Measurements from ENCODE around the gene PAX5.

Gene PAX5

DNA sequence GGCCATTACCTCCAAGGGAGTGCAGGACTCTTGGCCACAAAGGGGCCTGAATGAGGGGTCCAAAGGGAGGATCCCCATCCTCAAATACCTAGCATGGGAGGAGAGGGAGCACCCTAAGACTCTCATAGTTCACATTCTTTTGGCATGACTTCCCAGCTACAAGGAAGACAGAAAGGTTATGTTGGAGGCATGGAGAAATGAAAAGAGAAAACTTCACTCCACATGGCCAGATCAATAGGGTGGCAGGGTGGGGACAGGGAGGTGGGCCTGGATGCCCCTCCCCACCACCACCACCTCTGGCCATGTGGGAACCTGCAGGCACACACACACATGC lies 97.6 kb downstream of the PAX5 start:
- no peak for DNase-seq
- Histone ChIP-seq H3K79me2 (ENCODE audit: low read length) (no peaks in the 10 kb centered on the region), H3K27me3 (replicated peaks; ENCODE audit: insufficient read depth, low read length) (no peaks in the 10 kb centered on the region; the same call in 1 of the 2 replicates), H2AFZ (ENCODE audit: low read length) (no peak overlapping the region), H3K9me3 (replicated peaks; ENCODE audit: insufficient read depth, low read length) (no peaks in the 10 kb centered on the region), H3F3A (ENCODE audit: insufficient read depth, low read length) (no peaks in the 10 kb centered on the region), H3K4me3 (ENCODE audit: low read length) (no peak overlapping the region), H4K20me1 (ENCODE audit: insufficient read depth, low read length) (no peaks in the 10 kb centered on the region), H3K4me1 (ENCODE audit: low read length) (no peaks in the 10 kb centered on the region), H3K27ac (ENCODE audit: low read length) (no peak overlapping the region), H3K9ac (ENCODE audit: low read length) (no peak overlapping the region), H3K36me3 (replicated peaks; ENCODE audit: insufficient read depth, low read length) (no peaks in the 10 kb centered on the region), H3K4me2 (ENCODE audit: low read depth, low read length) (no peak overlapping the region), H3K9me2 (replicated peaks; ENCODE audit: insufficient read depth, low read length) (no peaks in the 10 kb centered on the region)
- no peak for TF ChIP-seq EZH2phosphoT487 (IDR thresholded peaks at IDR 0.05; ENCODE audit: low read length)
- TF ChIP-seq EZH2 (optimal IDR thresholded peaks at IDR 0.05; ENCODE audit: low read depth, low read length) = no peak
- TF ChIP-seq, protein P1, sequence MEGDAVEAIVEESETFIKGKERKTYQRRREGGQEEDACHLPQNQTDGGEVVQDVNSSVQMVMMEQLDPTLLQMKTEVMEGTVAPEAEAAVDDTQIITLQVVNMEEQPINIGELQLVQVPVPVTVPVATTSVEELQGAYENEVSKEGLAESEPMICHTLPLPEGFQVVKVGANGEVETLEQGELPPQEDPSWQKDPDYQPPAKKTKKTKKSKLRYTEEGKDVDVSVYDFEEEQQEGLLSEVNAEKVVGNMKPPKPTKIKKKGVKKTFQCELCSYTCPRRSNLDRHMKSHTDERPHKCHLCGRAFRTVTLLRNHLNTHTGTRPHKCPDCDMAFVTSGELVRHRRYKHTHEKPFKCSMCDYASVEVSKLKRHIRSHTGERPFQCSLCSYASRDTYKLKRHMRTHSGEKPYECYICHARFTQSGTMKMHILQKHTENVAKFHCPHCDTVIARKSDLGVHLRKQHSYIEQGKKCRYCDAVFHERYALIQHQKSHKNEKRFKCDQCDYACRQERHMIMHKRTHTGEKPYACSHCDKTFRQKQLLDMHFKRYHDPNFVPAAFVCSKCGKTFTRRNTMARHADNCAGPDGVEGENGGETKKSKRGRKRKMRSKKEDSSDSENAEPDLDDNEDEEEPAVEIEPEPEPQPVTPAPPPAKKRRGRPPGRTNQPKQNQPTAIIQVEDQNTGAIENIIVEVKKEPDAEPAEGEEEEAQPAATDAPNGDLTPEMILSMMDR (IDR thresholded peaks at IDR 0.05; ENCODE audit: low read length) = no peak

DNA sequence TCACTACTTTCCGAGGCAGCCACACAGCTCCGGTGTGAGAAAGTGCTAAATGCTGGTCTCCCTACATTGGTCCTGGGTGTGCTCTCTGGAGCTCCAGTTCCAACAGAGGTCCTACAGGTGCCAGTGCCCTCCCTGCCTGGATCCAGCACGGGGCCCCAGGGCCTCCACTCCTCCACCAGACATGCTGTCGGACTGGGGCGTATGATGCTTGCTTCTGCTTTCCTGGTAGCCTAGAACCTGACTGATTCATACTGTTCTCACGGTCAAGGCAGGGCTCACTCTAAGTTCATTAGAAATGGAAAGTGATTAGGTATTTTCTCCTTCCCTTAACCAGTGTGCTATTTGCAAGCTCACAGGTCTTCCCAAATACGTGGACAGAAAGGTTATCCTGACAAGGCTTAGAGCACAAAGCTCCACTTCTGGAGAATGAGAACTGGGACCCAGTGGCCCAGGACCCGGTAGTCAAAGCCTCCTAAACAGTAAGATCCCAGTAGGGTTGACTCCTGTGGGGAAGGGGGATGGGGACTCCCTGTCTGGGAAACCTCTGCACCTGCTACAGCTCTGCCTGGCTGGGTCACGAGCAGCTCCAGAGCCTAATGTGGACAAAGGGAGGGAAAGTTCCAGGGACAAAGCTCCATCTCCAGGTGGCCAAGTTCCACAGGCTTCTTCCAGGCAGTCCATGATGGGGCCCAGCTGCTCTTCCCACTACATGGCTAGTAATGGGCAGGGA lies 98.1 kb downstream of the PAX5 start:
- Histone ChIP-seq H3K9me3 (replicated peaks; ENCODE audit: insufficient read depth, low read length) (no peaks in the 10 kb centered on the region), H3K4me3 (ENCODE audit: low read length) (no peak overlapping the region), H4K20me1 (ENCODE audit: insufficient read depth, low read length) (no peaks in the 10 kb centered on the region), H3K27ac (ENCODE audit: low read length) (no peak overlapping the region), H3K4me2 (ENCODE audit: low read depth, low read length) (no peak overlapping the region), H3K4me1 (ENCODE audit: low read length) (no peaks in the 10 kb centered on the region), H2AFZ (ENCODE audit: low read length) (no peak overlapping the region), H3K79me2 (ENCODE audit: low read length) (no peaks in the 10 kb centered on the region), H3K27me3 (replicated peaks; ENCODE audit: insufficient read depth, low read length) (no peaks in the 10 kb centered on the region; the same call in 1 of the 2 replicates), H3K9me2 (replicated peaks; ENCODE audit: insufficient read depth, low read length) (no peaks in the 10 kb centered on the region), H3F3A (ENCODE audit: insufficient read depth, low read length) (no peaks in the 10 kb centered on the region), H3K9ac (ENCODE audit: low read length) (no peak overlapping the region), H3K36me3 (replicated peaks; ENCODE audit: insufficient read depth, low read length) (no peaks in the 10 kb centered on the region)
- TF ChIP-seq EZH2phosphoT487 (IDR thresholded peaks at IDR 0.05; ENCODE audit: low read length) = no peak
- TF ChIP-seq, protein P1 (IDR thresholded peaks at IDR 0.05; ENCODE audit: low read length) = no peak
- no peak for TF ChIP-seq EZH2 (optimal IDR thresholded peaks at IDR 0.05; ENCODE audit: low read depth, low read length)
- DNase-seq = no peak

DNA sequence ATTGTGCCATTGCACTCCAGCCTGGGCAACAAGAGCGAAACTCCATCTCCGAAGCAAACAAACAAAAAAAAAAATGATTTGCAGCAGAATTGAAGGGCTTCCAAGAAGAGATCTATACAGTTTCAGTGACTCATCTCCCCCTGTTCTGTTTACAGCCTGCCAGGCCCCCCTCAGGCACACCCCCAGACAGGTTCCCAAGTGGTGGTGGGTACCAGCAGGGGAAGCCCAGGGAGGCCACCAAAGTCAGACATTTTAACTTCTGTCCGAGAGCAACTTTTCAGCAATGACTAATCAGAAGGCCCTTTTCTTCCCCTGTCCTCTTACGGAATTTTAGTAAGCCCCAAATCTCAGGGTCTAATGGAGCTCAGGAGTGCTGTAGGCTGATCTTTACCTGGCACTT lies 98.7 kb downstream of the PAX5 start:
- H3K27me3 ChIP-seq (replicated peaks; ENCODE audit: insufficient read depth, low read length) = no peaks in the 10 kb centered on the region; the same call in 1 of the 2 replicates
- H3K36me3 ChIP-seq (replicated peaks; ENCODE audit: insufficient read depth, low read length) = no peaks in the 10 kb centered on the region
- no peak overlapping the region for H2AFZ ChIP-seq (ENCODE audit: low read length)
- no peaks in the 10 kb centered on the region for H4K20me1 ChIP-seq (ENCODE audit: insufficient read depth, low read length)
- TF ChIP-seq EZH2 (optimal IDR thresholded peaks at IDR 0.05; ENCODE audit: low read depth, low read length) = no peak
- TF ChIP-seq EZH2phosphoT487 (IDR thresholded peaks at IDR 0.05; ENCODE audit: low read length) = no peak
- TF ChIP-seq, protein P1 (IDR thresholded peaks at IDR 0.05; ENCODE audit: low read length) = no peak
- no peaks in the 10 kb centered on the region for H3F3A ChIP-seq (ENCODE audit: insufficient read depth, low read length)
- no peaks in the 10 kb centered on the region for H3K9me2 ChIP-seq (replicated peaks; ENCODE audit: insufficient read depth, low read length)
- H3K27ac ChIP-seq (ENCODE audit: low read length) = no peak overlapping the region
- no peak overlapping the region for H3K4me2 ChIP-seq (ENCODE audit: low read depth, low read length)
- H3K4me3 ChIP-seq (ENCODE audit: low read length) = no peak overlapping the region
- no peaks in the 10 kb centered on the region for H3K79me2 ChIP-seq (ENCODE audit: low read length)
- no peak for DNase-seq
- no peaks in the 10 kb centered on the region for H3K4me1 ChIP-seq (ENCODE audit: low read length)
- no peaks in the 10 kb centered on the region for H3K9me3 ChIP-seq (replicated peaks; ENCODE audit: insufficient read depth, low read length)
- no peak overlapping the region for H3K9ac ChIP-seq (ENCODE audit: low read length)
